WTC11 (cell line): ENCODE results near the gene CNTNAP2. TPM values are rescaled to one million over a fixed set of nuclear protein-coding genes. Genes with fewer than 3 reads are reported as not detected.

Experiments
- ATAC-seq: fragments of 200-7000 bp; cut with Tn5 transposase; 2 replicates; pipeline ENCODE4 v1.10.0; 2021; ENCODE audit warnings: mild to moderate bottlenecking, moderate library complexity
- CTCF ChIA-PET: fragments of 300-600 bp; sonication (Branson Sonifier 250); formaldehyde crosslinking; loops from one replicate; lab custom pipeline; 2021; ENCODE audit warnings: antibody characterized with exemption; lab: Charles Lee
- POLR2A ChIA-PET: fragments of 350-600 bp; sonication (Branson Sonifier 250); formaldehyde crosslinking; loops from one replicate; lab custom pipeline; 2021; ENCODE audit warnings: antibody characterized with exemption; lab: Charles Lee
- DNase-seq: peaks from one replicate; pipeline ENCODE4 v3.0.0; 2021; ENCODE audit warnings: low spot score
- H3K27ac Mint-ChIP-seq: 2 replicates; pipeline ENCODE4 v1.8.0; 2021; ENCODE audit warnings: mixed read lengths
- H3K27me3 Mint-ChIP-seq: 2 replicates; pipeline ENCODE4 v1.8.0; 2021; ENCODE audit warnings: low read depth, mild to moderate bottlenecking, moderate library complexity, mixed read lengths
- H3K36me3 Mint-ChIP-seq: 2 replicates; pipeline ENCODE4 v1.8.0; 2021; ENCODE audit warnings: mixed read lengths
- H3K4me1 Mint-ChIP-seq: 2 replicates; pipeline ENCODE4 v1.8.0; 2022; ENCODE audit warnings: mixed read lengths
- H3K4me3 Mint-ChIP-seq: 2 replicates; pipeline ENCODE4 v1.8.0; 2021; ENCODE audit warnings: mild to moderate bottlenecking, moderate library complexity, mixed read lengths
- H3K9me3 Mint-ChIP-seq: 2 replicates; pipeline ENCODE4 v1.8.0; 2021; ENCODE audit warnings: mixed read lengths
- AR ChIP-seq: fragments of 250-450 bp; sonication (Bioruptor Pico); IDR thresholded peaks from 2 replicates; pipeline ENCODE4 v1.9.0; 2021; ENCODE audit warnings: mild to moderate bottlenecking
- FOXP1 ChIP-seq: sonication (generic); formaldehyde crosslinking; IDR thresholded peaks from 2 replicates; pipeline ENCODE4 v1.8.0; 2022; ENCODE audit warnings: missing genetic modification reagents, mild to moderate bottlenecking, moderate library complexity, borderline replicate concordance
- JUN ChIP-seq: sonication (generic); formaldehyde crosslinking; IDR thresholded peaks from 2 replicates; pipeline ENCODE4 v1.8.0; 2023; ENCODE audit warnings: mild to moderate bottlenecking, missing genetic modification reagents
- KAT7 ChIP-seq: sonication (generic); formaldehyde crosslinking; IDR thresholded peaks from 2 replicates; pipeline ENCODE4 v1.8.1; 2023; ENCODE audit warnings: missing genetic modification reagents, mild to moderate bottlenecking, borderline replicate concordance
- MAX ChIP-seq: sonication (generic); formaldehyde crosslinking; IDR thresholded peaks from 2 replicates; pipeline ENCODE4 v1.8.0; 2022; ENCODE audit warnings: mild to moderate bottlenecking, missing genetic modification reagents
- STAT6 ChIP-seq: sonication (generic); formaldehyde crosslinking; conservative IDR thresholded peaks from 2 replicates; pipeline ENCODE4 v1.8.1; 2023; ENCODE audit warnings: mild to moderate bottlenecking, low read depth, missing genetic modification reagents, moderate library complexity
- TEAD1 ChIP-seq: sonication (generic); formaldehyde crosslinking; IDR thresholded peaks from 2 replicates; pipeline ENCODE4 v1.8.0; 2022; ENCODE audit warnings: mild to moderate bottlenecking, missing genetic modification reagents
- TEAD4 ChIP-seq: sonication (generic); formaldehyde crosslinking; IDR thresholded peaks from 2 replicates; pipeline ENCODE4 v1.8.0; 2022; ENCODE audit warnings: mild to moderate bottlenecking, missing genetic modification reagents
- TP53 ChIP-seq: sonication (generic); formaldehyde crosslinking; IDR thresholded peaks from 2 replicates; pipeline ENCODE4 v1.8.1; 2023; ENCODE audit warnings: mild to moderate bottlenecking, missing genetic modification reagents
- ZNF416 ChIP-seq: fragments of 250-450 bp; sonication (Bioruptor Pico); IDR thresholded peaks from 2 replicates; pipeline ENCODE4 v1.9.0; 2021; ENCODE audit warnings: mild to moderate bottlenecking, inconsistent platforms
- total RNA-seq: library from RNA; stranded (reverse); gene quantifications from 3 replicates; pipeline ENCODE4 v1.2.3, GENCODE V29; 2021
- TF ChIP-seq, protein P1 (sequence below): sonication (generic); formaldehyde crosslinking; IDR thresholded peaks from 2 replicates; pipeline ENCODE4 v1.8.0; 2023; ENCODE audit warnings: missing genetic modification reagents
- TF ChIP-seq, protein P2 (sequence below): sonication (generic); formaldehyde crosslinking; IDR thresholded peaks from 2 replicates; pipeline ENCODE4 v1.8.0; 2022; ENCODE audit warnings: mild to moderate bottlenecking, missing genetic modification reagents

Gene CNTNAP2
- total RNA-seq, 1 experiment from 2014 or later, result 63.8 TPM

DNA sequence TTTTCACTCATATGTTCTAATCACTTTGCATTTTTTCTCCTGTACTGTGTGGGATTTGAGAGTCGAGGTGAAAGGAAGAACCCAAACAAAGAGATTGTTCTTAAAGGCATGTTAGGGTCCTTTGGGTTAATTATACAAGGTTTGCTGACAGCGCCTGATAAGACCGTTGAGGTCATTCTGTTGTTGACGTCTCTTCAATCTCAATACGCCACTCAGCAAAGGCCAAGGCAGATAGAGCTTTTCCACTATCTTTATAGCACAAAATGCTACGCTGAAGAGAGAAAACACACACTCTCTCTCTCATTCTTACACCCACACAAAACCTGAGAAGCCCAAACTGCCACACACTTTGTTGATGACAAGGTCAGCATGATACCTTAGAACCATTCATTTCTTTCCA, 228.7 kb downstream of the CNTNAP2 start:
- CTCF ChIA-PET, result no interaction called here
- POLR2A ChIA-PET, result no interaction called here
- H3K27ac Mint-ChIP-seq, result no peak overlapping the region
- no peak for ATAC-seq
- TF ChIP-seq, protein P1, sequence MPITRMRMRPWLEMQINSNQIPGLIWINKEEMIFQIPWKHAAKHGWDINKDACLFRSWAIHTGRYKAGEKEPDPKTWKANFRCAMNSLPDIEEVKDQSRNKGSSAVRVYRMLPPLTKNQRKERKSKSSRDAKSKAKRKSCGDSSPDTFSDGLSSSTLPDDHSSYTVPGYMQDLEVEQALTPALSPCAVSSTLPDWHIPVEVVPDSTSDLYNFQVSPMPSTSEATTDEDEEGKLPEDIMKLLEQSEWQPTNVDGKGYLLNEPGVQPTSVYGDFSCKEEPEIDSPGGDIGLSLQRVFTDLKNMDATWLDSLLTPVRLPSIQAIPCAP (CRISPR knock-in tag), result no peak
- no peak for TF ChIP-seq TEAD1 (CRISPR knock-in tag)
- TF ChIP-seq, all 79 proteins: peak for 0
- Mint-ChIP-seq H3K4me1 (0 out of 2 replicates have a peak, but pooled peaks cover 6% of the 10 kb centered on the region), H3K9me3 (peaks cover 16% of the 10 kb centered on the region), H3K4me3 (no peak overlapping the region), H3K27me3 (no peaks in the 10 kb centered on the region), H3K36me3 (no peaks in the 10 kb centered on the region)
- no peak for DNase-seq

DNA sequence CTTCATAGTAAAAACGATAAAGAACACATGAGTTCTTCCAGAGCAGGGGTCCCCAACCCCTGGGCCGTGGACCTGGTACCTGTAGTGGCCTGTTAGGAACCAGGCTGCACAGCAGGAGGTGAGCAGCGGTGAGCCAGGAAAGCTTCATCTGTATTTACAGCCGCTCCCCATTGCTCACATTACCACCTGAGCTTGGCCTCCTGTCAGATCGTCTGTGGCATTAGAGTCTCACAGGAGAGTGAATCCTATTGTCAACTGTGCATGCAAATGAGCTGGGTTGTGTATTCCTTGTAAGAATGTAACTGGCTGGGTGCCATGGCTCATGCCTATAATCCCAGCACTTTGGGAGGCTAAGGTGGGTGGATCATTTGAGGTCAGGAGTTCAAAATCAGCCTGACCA, 229.5 kb downstream of the CNTNAP2 start:
- POLR2A ChIA-PET, result no interaction called here

More for the DNA sequence above, 229.5 kb downstream of the CNTNAP2 start:
- Mint-ChIP-seq H3K27ac (no peak overlapping the region), H3K36me3 (no peaks in the 10 kb centered on the region), H3K4me1 (0 out of 2 replicates have a peak, but pooled peaks cover 6% of the 10 kb centered on the region), H3K27me3 (no peaks in the 10 kb centered on the region), H3K4me3 (no peak overlapping the region)
- DNase-seq (no peak), ATAC-seq (peak; percentile 70)
- CTCF ChIA-PET, result interaction anchor here (0.7 kb wide), 1 partner anchor 230 kb away, joined by 3 read pairs; no protein-coding TSS in a partner anchor
- TF ChIP-seq JUN (CRISPR knock-in tag), result no peak
- TF ChIP-seq KAT7, result no peak
- TF ChIP-seq, protein P2, sequence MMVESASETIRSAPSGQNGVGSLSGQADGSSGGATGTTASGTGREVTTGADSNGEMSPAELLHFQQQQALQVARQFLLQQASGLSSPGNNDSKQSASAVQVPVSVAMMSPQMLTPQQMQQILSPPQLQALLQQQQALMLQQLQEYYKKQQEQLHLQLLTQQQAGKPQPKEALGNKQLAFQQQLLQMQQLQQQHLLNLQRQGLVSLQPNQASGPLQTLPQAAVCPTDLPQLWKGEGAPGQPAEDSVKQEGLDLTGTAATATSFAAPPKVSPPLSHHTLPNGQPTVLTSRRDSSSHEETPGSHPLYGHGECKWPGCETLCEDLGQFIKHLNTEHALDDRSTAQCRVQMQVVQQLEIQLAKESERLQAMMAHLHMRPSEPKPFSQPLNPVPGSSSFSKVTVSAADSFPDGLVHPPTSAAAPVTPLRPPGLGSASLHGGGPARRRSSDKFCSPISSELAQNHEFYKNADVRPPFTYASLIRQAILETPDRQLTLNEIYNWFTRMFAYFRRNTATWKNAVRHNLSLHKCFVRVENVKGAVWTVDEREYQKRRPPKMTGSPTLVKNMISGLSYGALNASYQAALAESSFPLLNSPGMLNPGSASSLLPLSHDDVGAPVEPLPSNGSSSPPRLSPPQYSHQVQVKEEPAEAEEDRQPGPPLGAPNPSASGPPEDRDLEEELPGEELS (CRISPR knock-in tag), result no peak
- TF ChIP-seq TEAD4 (CRISPR knock-in tag), result no peak
- no peak for TF ChIP-seq ZNF416 (CRISPR knock-in tag)
- TF ChIP-seq AR (CRISPR knock-in tag), result no peak
- no peak for TF ChIP-seq MAX (CRISPR knock-in tag)
- no peak for TF ChIP-seq TP53 (CRISPR knock-in tag)
- TF ChIP-seq FOXP1 (CRISPR knock-in tag), result no peak
- no peak for TF ChIP-seq STAT6 (CRISPR knock-in tag)
- TF ChIP-seq, all 79 proteins: peak for 0
- H3K9me3 Mint-ChIP-seq, result peaks cover 16% of the 10 kb centered on the region
